Retina (tissue), 1 donor: ENCODE measurements around the gene KLHL3.
"Not testable (repeated sequence)": the region's sequence is repeated elsewhere in the genome, so short reads cannot be mapped to it uniquely, and the experiment has no call there.

Source experiments
- DNase-seq: peaks from one replicate; pipeline ENCODE4 v3.0.0-alpha.2; 2016

Gene KLHL3

DNA sequence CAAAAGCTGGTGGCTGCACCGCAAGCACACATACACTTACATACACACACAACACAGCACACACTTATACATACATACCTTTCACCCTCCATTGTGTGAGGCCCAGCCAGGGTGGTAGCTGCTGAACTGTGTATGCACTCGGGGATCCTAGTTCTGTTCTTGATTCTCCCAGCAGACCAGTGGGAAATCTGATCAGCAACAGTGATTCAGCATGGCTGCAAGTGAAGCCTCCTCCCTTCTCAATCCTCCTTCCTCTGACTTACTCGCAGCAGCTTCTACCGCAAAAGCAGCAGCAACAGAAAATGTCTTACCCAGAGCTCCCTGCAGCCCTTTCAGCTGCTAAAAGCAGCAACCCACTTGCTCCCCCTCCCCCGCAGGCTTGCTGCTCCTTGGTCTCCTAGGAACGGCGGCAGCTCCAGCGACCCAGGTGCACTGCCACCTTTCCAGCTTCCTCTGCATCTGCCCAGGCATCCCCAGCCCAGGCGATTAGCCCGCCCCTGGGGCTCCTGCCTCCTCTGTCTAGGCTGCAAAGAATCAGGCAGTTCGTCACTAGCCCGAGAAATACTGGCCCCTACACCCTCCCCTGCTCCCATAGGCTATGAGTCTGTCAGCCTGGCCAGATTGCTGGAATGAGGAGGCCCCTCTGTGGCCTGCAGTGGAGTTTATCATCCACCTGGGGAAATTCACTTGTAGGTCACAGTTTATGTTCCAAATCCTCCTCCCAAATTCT, at the start of gene KLHL3:
TSS of gene KLHL3 (minus strand) at position 535 of the 730 bp plus-strand sequence. CDS start at position 92, 443 bp downstream.
- DNase-seq: peak; percentile 86

- no peak for DNase-seq
Measured at GRCh38 chr5:137782984-137783536, 47.2 kb upstream of the KLHL3 start.

DNA sequence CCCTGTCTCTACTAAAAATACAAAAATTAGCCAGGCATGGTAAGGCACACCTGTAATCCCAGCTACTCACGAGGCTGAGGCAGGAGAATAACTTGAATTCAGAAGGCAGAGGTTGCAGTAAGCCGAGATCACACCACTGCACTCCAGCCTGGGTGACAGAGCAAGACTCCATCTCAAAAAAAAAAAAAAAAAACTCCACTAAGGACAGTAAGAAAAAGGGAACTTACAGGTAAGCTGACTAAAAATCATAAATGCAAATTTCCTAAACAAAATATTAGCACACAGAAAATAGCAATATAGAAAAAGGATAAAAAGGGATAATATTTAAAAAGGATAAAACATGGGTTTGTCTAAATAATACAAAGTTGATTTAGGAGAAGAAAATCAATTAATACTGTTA, 46.2 kb upstream of the KLHL3 start:
- no peak for DNase-seq

DNA sequence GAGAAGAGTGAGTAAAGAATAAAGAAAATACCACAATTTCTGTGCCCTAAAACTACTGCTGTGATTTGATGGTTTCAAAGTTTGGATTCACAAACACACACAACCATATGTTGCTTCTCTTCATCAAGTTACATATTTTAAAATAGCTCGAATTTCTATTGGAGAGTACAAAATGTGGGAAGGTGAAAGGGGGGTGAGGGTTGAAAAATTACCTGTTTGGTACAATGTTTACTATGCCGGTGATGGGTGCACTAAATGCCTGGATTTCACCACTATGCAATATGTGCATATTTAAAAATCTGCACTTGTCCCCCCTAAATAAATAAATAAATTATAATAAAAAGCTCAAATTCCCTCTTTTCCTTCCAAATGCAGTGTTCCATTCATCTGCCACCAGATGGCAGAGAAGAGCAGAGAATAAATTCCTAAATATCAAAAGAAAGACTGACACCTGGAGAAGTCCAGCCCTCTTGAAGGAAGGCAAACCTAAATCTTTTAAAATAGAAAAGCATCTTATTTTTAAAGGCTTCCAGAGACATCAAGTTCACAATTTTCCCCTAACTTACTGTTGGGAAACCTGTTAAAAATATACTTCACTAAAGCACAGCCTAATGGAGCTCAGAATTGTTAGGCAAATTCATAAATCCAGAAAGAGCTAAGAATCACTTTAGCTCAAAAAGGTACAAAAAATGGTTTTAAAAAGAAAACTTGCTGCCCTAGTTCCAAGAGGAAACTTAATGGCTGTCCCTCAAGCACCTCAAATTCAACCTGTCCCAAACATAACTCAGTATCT, 43.1 kb upstream of the KLHL3 start:
- DNase-seq: peak; percentile 10

DNA sequence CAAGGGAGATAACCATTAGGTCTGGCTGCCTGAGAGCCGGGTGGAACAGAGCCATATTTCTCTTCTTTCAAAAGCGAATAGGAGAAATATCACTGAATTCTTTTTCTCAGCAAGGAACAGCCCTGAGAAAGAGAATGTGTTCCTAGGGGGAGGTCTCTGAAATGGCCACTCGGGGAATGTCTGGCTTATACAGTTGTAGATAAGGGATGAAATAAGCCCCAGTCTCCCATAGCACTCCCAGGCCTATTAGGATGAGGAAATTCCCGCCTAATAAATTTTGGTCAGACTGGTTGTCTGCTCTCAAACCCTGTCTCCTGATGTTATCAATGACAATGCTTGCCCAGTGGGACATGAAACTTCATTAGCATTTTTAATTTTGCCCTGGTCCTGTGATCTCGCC, 32.0 kb upstream of the KLHL3 start:
- DNase-seq: not testable (repeated sequence)

DNA sequence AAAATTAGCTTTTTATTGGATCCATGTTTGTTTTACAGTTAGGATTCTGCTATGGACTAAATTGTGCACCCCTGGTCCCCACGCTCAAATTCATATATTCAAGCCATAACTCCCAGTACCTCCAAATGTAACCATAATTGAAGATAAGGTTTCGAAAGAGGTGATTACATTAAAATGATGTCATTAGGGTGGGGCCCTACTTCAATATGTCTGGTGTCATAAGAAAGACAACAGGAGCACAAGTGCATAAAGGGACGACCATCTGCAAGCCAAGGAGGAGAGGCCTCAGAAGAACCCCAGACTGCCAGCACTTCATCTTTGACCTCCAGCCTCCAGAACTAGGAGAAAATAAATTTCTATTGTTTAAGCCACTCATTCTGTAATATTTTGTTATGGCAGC, 25.7 kb upstream of the KLHL3 start:
- DNase-seq: no peak

DNA sequence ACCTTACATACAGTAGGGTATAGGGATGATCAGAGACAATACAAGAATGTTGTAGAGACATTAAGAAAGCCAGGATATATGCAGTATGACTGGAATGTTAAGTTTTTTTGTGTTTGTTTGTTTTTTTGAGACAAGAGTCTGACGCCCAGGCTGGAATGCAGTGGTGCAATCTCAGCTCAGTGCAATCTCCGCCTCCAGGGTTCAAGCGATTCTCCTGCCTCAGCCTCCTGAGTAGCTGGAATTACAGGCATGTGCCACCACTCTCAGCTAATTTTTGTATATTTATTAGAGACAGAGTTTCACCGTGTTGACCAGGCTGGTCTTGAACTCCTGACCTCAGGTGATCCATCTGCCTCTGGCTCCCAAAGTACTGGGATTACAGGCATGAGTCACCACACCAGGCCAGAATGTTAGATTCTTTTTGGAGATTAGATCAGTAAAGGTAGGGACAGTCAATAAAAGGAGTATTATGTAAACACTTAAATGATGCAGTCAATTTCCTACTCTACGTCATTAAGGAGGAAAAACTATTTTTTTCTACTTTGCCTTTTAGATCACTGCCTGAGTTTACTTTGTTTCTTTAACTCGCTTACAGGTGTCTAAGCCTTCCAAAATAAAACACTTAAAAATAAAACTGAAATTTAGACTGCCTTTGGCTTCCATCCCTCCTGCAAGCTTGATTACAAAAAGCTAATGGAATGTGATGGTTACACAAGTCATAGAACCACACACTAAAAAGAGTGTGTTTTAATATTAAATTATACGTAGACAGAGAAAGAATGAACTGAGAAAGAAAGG, 25.0 kb upstream of the KLHL3 start:
- DNase-seq: no peak

DNA sequence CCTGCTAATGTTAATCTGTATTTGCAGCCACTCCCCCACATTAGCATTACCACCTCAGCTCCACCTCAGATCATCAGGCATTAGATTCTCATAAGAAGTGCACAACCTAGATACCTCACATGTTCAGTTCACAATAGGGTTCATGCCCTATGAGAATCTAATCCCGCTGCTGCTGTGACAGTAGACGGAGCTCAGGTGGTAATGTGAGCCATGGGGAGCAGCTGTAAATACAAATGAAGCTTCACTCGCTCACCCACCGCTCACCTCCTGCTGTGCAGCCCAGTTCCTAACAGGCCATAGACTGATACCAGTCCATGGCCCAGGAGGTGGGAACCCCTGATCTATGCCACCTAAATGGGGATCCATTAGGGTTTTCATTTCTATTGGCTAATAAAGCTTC, 24.4 kb upstream of the KLHL3 start:
- no peak for DNase-seq

DNA sequence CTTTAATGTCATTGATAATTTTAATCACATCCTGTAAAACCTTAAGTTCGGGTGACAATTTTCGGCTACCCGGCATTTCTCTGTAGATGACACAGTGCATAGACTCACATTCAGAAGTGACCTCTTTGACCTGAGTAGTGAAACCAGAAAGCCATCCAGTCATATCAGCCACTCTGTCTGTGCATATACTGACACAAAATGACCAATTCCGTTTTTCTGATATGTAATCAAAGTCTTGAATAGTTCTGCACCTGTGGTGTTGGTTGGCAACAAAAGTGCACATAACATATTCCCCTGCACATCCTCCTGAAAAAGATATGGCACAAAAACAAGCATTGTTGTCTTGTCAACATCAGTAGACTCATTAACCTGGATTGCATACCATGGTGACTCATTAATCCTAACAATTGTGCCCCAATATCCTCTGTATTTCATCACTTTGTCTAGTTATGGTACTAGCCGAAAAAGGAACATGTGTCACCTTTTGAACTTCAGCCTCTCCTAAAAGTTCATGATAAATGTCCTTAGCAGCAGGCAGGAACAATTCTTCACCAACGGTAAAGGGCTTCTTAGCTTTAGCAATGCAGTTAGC, 22.9 kb upstream of the KLHL3 start:
- no peak for DNase-seq

GRCh38 chr5:137758121-137758520, 22.2 kb upstream of the KLHL3 start:
- no peak for DNase-seq

DNA sequence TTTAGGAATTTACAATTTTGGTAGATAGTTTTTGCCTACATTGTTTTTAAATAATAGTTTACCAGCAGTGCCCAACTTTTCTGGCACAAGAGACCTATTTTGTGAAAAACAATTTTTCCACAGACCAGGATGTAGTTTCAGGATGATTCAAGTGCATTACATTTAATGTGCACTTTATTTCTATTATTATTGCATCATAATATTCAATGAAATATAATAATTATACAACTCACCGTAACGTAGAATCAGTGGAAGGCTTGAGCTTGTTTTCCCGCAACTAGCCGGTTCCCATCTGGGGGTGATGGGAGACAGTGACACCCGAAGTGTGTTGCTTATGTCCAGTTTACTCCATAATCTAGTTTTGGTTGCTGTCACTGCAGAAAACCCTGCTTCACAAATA, 21.7 kb upstream of the KLHL3 start:
- no peak for DNase-seq

GRCh38 chr5:137754961-137755762, 19.3 kb upstream of the KLHL3 start:
- DNase-seq: no peak

- peak; percentile 100 for DNase-seq
Measured at GRCh38 chr5:137754188-137754960, 18.5 kb upstream of the KLHL3 start, which contains the start of gene HNRNPA0. HNRNPA0 (minus strand) TSS chr5:137754363; CDS start chr5:137754066, 297 bp downstream.

DNA sequence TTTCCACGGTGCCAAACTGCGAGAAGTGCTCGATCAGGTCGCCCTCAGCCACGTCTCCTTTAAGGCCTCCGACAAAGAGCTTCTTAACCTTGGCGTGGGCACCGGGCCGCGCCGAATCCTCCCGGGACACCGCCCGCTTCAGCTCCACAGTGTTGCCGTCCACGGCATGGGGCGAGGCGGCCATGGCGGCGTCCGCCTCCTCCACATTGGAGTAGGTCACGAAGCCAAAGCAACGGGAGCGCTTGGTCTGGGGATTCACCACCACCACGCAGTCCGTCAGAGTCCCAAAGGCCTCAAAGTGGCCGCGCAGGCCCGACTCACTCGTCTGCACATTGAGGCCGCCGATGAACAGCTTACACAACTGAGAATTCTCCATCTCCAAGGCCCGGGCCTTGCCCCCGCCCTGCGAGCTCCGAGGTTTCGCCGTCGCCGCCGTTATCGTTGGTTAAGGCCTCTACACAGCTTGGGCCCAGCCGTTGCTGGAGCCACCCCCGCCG, 17.9 kb upstream of the KLHL3 start:
- no peak for DNase-seq

DNA sequence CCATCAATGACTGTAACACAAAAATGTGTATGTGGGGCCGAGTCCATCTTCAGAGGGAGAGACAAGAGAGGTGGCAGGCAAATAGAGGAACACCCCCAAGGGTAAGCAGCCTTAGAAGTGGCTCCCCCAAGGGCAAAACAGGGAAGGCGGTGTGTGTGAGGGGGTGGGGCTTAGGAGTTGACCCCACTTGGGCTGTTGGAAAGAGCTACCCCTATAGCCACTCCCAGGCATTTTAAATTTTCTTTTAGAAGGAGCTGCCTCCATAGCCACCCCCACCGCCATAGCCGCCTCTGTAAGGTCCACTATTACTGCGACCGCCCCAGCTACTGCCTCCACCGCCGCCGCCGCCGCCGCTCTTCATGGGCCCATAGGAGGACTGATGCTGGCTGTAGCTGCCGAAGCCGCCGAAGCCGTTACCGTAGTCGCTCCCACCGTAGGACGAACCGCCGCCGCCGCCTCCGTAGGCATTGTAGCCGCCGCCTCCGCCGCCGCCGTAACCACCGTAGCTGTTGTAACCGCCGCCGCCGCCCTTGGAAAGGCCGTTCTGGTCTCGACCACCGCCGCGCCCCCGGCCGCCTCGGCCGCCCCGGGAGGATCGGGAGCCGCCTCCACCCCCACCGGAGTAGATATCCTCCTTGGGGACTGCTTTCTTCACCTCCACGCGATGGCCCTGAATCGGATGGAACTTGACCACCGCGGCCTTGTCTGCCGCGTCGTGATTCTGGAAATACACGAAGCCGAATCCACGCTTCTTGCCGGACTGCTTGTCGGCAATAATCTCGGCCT, 17.2 kb upstream of the KLHL3 start:
- no peak for DNase-seq

- peak; percentile 54 for DNase-seq
Measured at GRCh38 chr5:137751869-137752491, 16.1 kb upstream of the KLHL3 start.

DNA sequence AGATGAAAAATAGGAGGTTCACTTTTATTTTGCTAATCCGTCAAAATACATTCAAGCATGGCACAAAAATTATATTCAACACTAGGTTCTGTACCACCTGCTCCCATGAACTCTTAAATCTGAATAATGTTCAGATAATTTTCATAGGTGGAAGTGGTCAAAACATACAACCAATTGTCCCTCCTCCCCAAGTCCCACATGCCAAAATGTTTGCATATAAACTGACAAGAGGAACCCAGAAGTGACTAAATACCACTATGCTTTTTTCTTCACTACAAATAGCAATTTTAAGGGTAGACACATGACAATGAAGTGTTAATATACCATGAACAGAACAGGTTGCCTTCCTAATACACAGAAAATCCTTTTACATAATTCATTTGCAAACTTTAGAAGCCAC, 14.5 kb upstream of the KLHL3 start:
- no peak for DNase-seq

DNA sequence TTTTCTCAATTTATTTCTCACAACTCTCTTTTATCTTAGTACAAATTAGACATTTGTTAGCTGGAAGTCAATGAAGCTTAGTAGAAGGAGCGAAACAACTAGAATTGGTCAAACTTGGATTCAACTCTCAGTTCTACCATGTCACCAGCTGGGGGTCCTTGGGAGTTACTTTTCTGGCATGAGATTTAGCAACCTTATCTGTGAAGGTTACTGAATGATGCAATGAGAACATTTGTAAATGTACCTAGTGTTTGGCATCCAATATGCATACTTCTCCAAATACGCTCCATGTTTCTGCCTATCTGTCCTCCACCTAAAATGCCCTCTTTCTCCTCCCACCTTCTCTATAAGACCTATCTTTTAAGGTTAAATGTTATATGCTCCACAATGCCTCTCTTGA, 12.0 kb upstream of the KLHL3 start:
- DNase-seq: no peak

- peak; percentile 51 for DNase-seq
Measured at GRCh38 chr5:137743031-137743640, 7.2 kb upstream of the KLHL3 start.
